Urinary bladder (tissue), 4 donors: Measurements from ENCODE around the gene PPFIBP2. TPM values are rescaled to one million over a fixed set of nuclear protein-coding genes. Genes with fewer than 3 reads are reported as not detected.

Experiments
- DNase-seq: peaks from one replicate; pipeline ENCODE4 v3.0.0-alpha.2; 2015; ENCODE audit errors: extremely low spot score
- H3K27ac ChIP-seq: one replicate; pipeline ENCODE4 v1.5.1; 2013; ENCODE audit warnings: low read depth, mild to moderate bottlenecking, moderate library complexity
- H3K36me3 ChIP-seq: one replicate; pipeline ENCODE4 v1.6.1; 2013; ENCODE audit warnings: mild to moderate bottlenecking, moderate library complexity; ENCODE audit not compliant: insufficient read depth
- H3K4me1 ChIP-seq: one replicate; pipeline ENCODE4 v1.6.1; 2013; ENCODE audit warnings: mild to moderate bottlenecking, moderate library complexity; ENCODE audit not compliant: insufficient read depth
- H3K4me3 ChIP-seq: one replicate; pipeline ENCODE4 v1.5.1; 2013; ENCODE audit warnings: low read depth, low read length
- WGBS: extraction: QIAGEN DNeasy Blood & Tissue Kit; methylation state at CpG from one replicate; pipeline ENCODE4 v1.1.7; 2013; 5-methylcytosine and 5-hydroxymethylcytosine counted together
- polyA plus RNA-seq: library from polyadenylated mRNA; stranded (reverse); fragments of 200-250 nt; gene quantifications from one replicate; pipeline ENCODE4 v1.2.3, GENCODE V29; 2013
- total RNA-seq: library from RNA; depleted of rRNA; stranded (reverse); fragments of >200 nt; gene quantifications from one replicate; pipeline ENCODE4 v1.2.3, GENCODE V29; 2014
- donor health status: healthy with polysubstance abuse.
- donor health status: healthy.

The PPFIBP2 gene
- total and polyA plus RNA-seq, 2 donors, result 11.9 to 56.8 TPM

DNA sequence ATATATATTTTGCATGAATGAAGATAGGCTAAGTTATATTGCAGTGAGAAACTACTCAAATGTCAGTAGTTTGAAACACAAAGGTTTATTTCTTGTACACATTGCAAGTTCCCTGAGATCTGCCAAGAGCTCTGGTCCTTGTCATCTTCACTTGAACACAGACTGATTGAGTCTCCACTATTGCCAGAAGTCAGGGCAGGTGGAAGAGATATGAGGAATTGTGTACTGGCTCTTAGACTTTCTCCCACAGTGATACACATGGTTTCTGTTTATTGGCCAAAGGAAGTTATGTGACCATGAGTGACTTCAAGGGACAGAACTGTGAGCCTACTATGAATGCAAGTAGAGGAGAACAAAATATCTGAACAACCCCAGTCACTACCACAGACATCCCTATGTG, 44.2 kb downstream of the PPFIBP2 start:
- no peak for DNase-seq
- H3K4me1 ChIP-seq, result no peaks in the 10 kb centered on the region
- no peak overlapping the region for H3K27ac ChIP-seq
- H3K36me3 ChIP-seq, result no peaks in the 10 kb centered on the region
- no peak overlapping the region for H3K4me3 ChIP-seq

DNA sequence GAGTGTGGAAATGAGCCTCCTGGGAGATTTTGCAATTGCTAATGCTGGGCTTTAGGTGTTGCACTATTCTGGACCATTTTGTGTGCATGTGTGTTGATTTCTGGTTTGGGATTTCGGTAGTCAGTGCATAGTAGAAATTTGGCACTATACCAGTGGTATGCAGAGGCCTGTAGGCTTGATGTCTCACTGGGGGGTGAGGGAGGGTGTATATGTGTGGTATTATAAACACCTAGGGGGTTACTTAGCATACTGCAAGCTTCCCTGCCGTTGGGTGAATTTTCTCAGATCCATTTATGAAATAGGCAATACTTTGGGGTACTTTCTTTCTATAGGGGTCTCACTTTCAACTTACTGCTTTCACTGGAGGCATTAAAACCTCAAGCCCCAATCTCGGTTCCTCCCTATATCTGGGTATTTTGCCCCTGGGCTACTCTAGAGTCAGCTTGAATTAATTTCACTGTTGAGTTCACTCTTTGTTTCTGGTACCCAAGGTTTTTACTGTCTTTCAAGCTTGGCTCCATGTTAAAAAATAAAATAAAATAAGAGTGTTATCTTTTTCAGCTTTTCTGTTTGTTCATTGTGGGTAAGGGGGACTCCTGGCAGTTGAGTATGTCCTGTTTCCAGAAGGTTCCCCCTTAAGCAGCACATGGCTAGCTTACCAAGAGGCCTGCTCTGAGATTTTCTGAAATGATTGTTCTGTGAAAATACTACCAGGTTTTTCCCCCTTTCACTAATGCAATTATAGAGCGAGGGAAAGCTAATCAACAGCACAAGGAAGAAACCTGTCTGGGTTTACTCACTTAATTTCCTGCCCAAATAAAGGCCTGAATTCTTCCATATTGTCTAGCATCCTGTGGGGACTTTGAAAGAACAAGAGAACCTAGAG, 45.8 kb downstream of the PPFIBP2 start:
- no peak for DNase-seq
- Histone ChIP-seq H3K27ac (no peak overlapping the region), H3K36me3 (no peaks in the 10 kb centered on the region), H3K4me1 (no peaks in the 10 kb centered on the region), H3K4me3 (no peak overlapping the region)
- WGBS, result 84% methylated on average over 4 of the region's 4 CpGs

DNA sequence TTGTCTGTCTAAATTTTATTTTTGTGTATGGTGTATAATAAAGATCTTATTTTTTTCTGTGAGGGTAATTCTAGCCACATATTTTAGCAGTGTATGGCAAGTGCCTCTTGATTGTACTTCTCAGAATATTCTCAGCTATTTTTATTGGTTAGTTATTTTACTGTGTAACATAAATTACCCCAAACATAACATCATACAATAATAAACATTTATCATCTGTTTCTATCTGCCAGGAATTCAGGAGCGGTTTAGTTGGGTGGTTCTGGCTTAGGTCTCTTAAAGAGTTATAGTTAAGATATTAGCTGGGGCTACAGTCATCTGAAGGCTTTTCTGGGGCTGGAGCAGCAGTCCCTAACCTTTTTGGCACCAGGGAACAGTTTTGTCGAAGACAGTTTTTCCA, 47.8 kb downstream of the PPFIBP2 start:
- WGBS, result 20% methylated on average over 2 of the region's 2 CpGs
- H3K4me3 ChIP-seq, result no peak overlapping the region
- H3K36me3 ChIP-seq, result no peaks in the 10 kb centered on the region
- DNase-seq, result no peak
- no peaks in the 10 kb centered on the region for H3K4me1 ChIP-seq
- no peak overlapping the region for H3K27ac ChIP-seq

GRCh38 chr11:7563281-7563680, 49.5 kb downstream of the PPFIBP2 start:
- 87% methylated on average over 2 of the region's 2 CpGs for WGBS
- H3K4me3 ChIP-seq, result no peak overlapping the region
- H3K4me1 ChIP-seq, result no peaks in the 10 kb centered on the region
- no peak for DNase-seq
- no peaks in the 10 kb centered on the region for H3K36me3 ChIP-seq
- no peak overlapping the region for H3K27ac ChIP-seq

- no peak overlapping the region for H3K4me3 ChIP-seq
Measured at GRCh38 chr11:7564803-7565202, 51.0 kb downstream of the PPFIBP2 start.

GRCh38 chr11:7567311-7567710, 53.5 kb downstream of the PPFIBP2 start:
- H3K4me1 ChIP-seq, result no peaks in the 10 kb centered on the region
- no peak overlapping the region for H3K4me3 ChIP-seq
- no peaks in the 10 kb centered on the region for H3K36me3 ChIP-seq
- WGBS, result 38% methylated on average over 1 of the region's 1 CpG
- no peak for DNase-seq
- H3K27ac ChIP-seq, result no peak overlapping the region

More at GRCh38 chr11:7564803-7565202, 51.0 kb downstream of the PPFIBP2 start:
- 49% methylated on average over 2 of the region's 2 CpGs for WGBS
- DNase-seq, result no peak
- Histone ChIP-seq H3K27ac (no peak overlapping the region), H3K4me1 (no peaks in the 10 kb centered on the region), H3K36me3 (no peaks in the 10 kb centered on the region)

- WGBS, result 94% methylated on average over 1 of the region's 1 CpG
Measured at GRCh38 chr11:7569044-7569443, 55.2 kb downstream of the PPFIBP2 start.

GRCh38 chr11:7570241-7570640, 56.4 kb downstream of the PPFIBP2 start:
- DNase-seq, result no peak
- Histone ChIP-seq H3K27ac (no peak overlapping the region), H3K36me3 (no peaks in the 10 kb centered on the region), H3K4me3 (no peak overlapping the region), H3K4me1 (no peaks in the 10 kb centered on the region)
- 77% methylated on average over 2 of the region's 2 CpGs for WGBS

More at GRCh38 chr11:7569044-7569443, 55.2 kb downstream of the PPFIBP2 start:
- Histone ChIP-seq H3K4me3 (no peak overlapping the region), H3K27ac (no peak overlapping the region), H3K36me3 (no peaks in the 10 kb centered on the region), H3K4me1 (no peaks in the 10 kb centered on the region)
- DNase-seq, result no peak

- Histone ChIP-seq H3K4me3 (no peak overlapping the region), H3K36me3 (no peaks in the 10 kb centered on the region), H3K4me1 (no peaks in the 10 kb centered on the region), H3K27ac (no peak overlapping the region)
- 96% methylated on average over 1 of the region's 1 CpG for WGBS
- DNase-seq, result no peak
Measured at GRCh38 chr11:7570938-7571521, 57.2 kb downstream of the PPFIBP2 start.

DNA sequence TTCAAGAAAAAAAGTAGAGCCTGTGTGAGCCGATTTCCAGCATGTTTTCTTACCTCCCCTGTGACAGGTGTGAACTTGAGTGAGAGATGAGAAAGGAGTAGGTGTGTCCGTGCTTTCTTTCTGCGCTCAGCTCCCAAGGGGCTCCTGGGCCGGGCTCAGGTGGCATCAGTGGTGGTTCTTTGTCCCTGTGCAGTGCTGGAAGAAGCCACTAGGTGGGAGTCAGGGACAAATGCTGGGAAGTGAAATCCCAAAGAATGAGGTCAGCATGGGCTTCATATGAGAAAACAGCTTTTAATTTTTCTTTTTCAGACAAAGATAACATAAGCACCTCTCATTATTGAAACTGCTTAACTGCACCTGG, 57.8 kb downstream of the PPFIBP2 start:
- Histone ChIP-seq H3K4me1 (no peaks in the 10 kb centered on the region), H3K4me3 (no peak overlapping the region), H3K36me3 (no peaks in the 10 kb centered on the region), H3K27ac (peak overlapping the region; percentile 73)
- WGBS, result 6% methylated on average over 4 of the region's 4 CpGs
- peak; percentile 69 for DNase-seq

DNA sequence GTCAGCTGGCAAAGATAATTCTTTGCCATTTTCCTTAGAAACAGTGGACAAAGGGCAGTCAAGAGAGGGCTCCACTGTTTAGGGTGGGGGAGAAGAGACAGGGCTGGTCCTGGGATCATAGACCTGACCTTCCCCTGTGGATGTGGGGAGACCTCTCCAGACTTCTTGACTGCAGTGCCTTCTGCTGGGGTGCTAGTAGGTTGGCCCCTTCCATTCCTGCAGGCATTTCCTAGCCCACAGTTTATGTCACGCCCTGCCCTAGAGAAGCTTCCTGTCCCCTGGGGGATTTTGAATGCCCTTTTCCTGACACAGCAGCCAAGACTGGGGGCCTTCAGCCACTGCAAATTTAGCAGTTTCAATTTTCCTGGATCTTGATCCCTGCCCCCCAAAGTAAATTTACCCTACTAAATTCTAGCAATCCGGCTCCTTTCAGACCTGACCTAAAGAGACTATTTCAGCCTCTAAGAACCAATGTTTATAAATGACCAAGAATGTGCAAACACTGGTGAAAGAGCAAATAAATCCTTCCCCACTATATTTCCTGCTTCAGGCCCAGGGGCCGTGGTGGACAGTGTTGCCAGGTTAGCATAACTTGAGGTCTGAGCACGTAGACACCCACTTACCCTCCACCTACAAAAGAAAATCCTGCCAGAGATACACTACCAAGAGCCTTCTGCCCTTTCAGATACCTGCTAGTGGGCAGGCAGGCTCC, 58.4 kb downstream of the PPFIBP2 start:
- H3K27ac ChIP-seq, result peak overlapping the region; percentile 73

GRCh38 chr11:7573193-7573557, 59.4 kb downstream of the PPFIBP2 start:
- Histone ChIP-seq H3K27ac (no peak overlapping the region), H3K36me3 (no peaks in the 10 kb centered on the region), H3K4me3 (no peak overlapping the region), H3K4me1 (no peaks in the 10 kb centered on the region)
- no peak for DNase-seq

More for the DNA sequence above, 58.4 kb downstream of the PPFIBP2 start:
- H3K4me3 ChIP-seq, result no peak overlapping the region
- no peak for DNase-seq
- H3K4me1 ChIP-seq, result no peaks in the 10 kb centered on the region
- 55% methylated on average over 4 of the region's 4 CpGs for WGBS
- H3K36me3 ChIP-seq, result no peaks in the 10 kb centered on the region

- H3K4me1 ChIP-seq, result no peaks in the 10 kb centered on the region
- H3K36me3 ChIP-seq, result no peaks in the 10 kb centered on the region
- H3K4me3 ChIP-seq, result no peak overlapping the region
- no peak overlapping the region for H3K27ac ChIP-seq
- WGBS, result 62% methylated on average over 9 of the region's 9 CpGs
- no peak for DNase-seq
Measured at GRCh38 chr11:7573558-7574296, 59.9 kb downstream of the PPFIBP2 start.
